Measurements from ENCODE around the gene PRKRIP1. TPM values are rescaled to one million over a fixed set of nuclear protein-coding genes. Genes with fewer than 3 reads are reported as not detected.

The PRKRIP1 gene
- total RNA-seq, 6 experiments from 2014 or later, result 6.1 to 9.8 (median 8.9) TPM

DNA sequence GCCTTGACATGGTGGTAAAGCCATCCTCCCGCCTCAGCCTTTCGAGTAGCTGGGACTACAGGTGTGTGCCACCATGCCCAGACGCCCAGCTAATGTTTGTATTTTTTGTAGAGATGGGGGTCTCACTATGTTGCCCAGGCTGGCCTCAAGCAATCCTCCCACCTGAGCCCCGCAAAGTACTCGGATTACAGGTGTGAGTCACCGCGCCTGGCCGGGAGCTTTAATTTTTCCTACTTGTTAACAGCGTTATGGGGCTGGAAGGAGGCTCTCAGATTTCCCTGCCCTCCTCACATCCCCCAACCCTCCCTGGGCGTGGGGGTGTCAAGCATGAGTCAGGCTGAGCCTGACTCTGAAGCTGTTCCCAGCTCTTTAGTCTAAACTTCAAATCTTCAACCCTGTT is 60.2 kb downstream of the PRKRIP1 start:
- peaks cover 0 to 18% (median 9%) of the 10 kb centered on the region in 4 donors for H3K36me3 ChIP-seq
- H3K27ac ChIP-seq, result no peak overlapping the region
- WGBS (ENCODE audit: insufficient coverage, low coverage, low lambda C conversion rate, missing lambda C conversion rate), result 93% methylated on average over 5 of the region's 10 CpGs
- no peak overlapping the region for H3K4me3 ChIP-seq
- intact Hi-C loops (cut with DNase I), result no loop called here
- DNase-seq (no peak), ATAC-seq (no peak)
- no peaks in the 10 kb centered on the region for H3K9me3 ChIP-seq
- TF ChIP-seq, protein P1, sequence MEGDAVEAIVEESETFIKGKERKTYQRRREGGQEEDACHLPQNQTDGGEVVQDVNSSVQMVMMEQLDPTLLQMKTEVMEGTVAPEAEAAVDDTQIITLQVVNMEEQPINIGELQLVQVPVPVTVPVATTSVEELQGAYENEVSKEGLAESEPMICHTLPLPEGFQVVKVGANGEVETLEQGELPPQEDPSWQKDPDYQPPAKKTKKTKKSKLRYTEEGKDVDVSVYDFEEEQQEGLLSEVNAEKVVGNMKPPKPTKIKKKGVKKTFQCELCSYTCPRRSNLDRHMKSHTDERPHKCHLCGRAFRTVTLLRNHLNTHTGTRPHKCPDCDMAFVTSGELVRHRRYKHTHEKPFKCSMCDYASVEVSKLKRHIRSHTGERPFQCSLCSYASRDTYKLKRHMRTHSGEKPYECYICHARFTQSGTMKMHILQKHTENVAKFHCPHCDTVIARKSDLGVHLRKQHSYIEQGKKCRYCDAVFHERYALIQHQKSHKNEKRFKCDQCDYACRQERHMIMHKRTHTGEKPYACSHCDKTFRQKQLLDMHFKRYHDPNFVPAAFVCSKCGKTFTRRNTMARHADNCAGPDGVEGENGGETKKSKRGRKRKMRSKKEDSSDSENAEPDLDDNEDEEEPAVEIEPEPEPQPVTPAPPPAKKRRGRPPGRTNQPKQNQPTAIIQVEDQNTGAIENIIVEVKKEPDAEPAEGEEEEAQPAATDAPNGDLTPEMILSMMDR (IDR thresholded peaks at IDR 0.05), result no peak
- no peaks in the 10 kb centered on the region for H3K4me1 ChIP-seq
- no peaks in the 10 kb centered on the region for H3K27me3 ChIP-seq

DNA sequence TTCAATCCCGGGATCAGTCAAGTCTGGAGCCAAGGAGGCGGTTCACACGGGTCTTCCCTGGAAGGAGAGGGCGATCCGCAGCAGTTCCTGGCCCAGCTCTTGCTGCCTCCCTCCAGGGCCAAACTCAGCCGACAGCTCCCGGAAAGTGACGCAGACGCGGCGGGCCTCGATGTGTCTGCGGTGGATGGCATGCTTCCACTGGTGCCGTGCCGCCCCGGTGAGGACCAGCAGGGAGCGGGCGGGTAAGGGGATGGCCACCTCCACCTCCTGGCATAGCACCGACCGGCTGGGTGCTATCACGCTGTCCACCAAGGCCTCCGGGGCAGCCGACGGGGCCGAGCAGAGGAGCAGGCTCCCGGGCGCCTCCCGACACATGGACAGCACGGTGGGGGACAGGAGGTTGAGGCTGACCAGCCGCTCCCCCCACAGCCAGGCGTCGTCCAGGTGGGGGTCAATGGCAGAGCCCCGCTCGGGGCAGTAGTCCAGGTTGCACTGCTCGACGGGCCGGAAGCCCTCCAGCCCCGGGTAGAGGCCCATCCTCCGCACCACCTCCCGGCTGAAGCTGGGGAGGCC is 61.3 kb downstream of the PRKRIP1 start:
- H3K4me3 ChIP-seq, result no peak overlapping the region
- no peak for DNase-seq
- H3K27me3 ChIP-seq, result no peaks in the 10 kb centered on the region
- intact Hi-C loops (cut with DNase I), result no loop called here
- H3K4me1 ChIP-seq, result no peaks in the 10 kb centered on the region
- no peak for ATAC-seq
- H3K9me3 ChIP-seq, result no peaks in the 10 kb centered on the region
- peaks cover 0 to 18% (median 9%) of the 10 kb centered on the region in 4 donors for H3K36me3 ChIP-seq
- 89% methylated on average over 8 of the region's 40 CpGs for WGBS (ENCODE audit: insufficient coverage, low coverage, low lambda C conversion rate, missing lambda C conversion rate)
- no peak overlapping the region for H3K27ac ChIP-seq
- TF ChIP-seq, protein P1 (IDR thresholded peaks at IDR 0.05), result no peak
- no peak for TF ChIP-seq POLR2A (IDR thresholded peaks at IDR 0.05)

DNA sequence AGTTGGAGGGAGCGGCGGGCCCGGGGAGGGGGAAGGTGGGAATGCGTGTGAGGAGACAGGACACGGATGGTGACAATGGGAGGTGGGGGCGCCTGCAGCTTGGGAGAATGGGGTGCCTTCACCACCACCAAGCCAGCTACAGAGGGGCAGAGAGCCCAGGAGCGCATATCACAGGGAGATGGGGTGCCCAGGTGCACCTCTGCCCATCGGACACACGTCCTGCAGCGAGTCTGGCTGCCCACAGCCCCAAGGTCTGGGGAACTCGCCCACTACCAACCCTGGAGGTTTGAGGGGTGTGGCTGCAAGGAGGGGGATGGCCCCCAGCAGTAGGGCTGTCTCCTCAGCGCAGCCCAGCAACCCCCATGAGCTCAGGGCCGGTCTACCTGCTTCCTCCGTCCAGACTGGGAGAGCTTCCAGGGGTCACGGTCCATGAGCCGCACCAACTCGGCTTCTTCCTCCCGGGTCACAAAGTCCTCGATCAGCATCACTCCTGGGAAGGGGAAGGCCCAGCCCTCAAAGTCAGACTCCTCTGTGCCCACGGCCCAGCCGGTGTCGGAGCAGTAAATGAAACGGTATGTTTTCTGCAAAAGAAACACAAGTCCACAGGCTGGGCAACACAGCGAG is 63.2 kb downstream of the PRKRIP1 start:
- TF ChIP-seq, protein P1 (IDR thresholded peaks at IDR 0.05), result no peak
- no peak for TF ChIP-seq POLR2A (IDR thresholded peaks at IDR 0.05)
- intact Hi-C loops (cut with DNase I), result no loop called here
- ATAC-seq (peak; percentile 7 to 58 (median 14)), DNase-seq (no peak)
- Histone ChIP-seq H3K36me3 (peaks cover 0 to 18% (median 9%) of the 10 kb centered on the region in 4 donors), H3K9me3 (no peaks in the 10 kb centered on the region), H3K27ac (no peak overlapping the region), H3K27me3 (no peaks in the 10 kb centered on the region), H3K4me3 (no peak overlapping the region), H3K4me1 (peaks cover 0 to 7% (median 0%) of the 10 kb centered on the region in 4 donors)
- 66% methylated on average over 11 of the region's 24 CpGs for WGBS (ENCODE audit: insufficient coverage, low coverage, low lambda C conversion rate, missing lambda C conversion rate)

DNA sequence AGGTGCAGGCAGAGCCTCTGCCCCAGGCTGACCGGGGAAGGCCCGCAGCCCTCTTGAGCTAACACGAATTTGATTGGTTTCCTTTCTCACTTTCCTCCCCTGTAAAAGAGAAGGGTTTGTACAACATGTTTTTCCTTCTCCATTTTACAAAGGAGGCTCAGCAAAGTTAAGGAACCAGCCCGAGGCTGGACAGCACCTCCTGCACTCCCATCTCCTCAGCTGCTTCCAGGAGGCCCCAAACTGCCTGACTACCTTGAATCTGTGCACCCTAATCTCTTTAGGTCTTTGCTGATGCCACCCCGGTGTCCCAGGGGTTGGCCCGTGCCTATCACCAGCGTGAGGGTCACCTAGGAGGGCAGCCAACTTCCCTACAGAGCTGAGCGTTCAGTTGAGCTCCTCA is 64.3 kb downstream of the PRKRIP1 start:
- intact Hi-C loops (cut with DNase I), result no loop called here
- Histone ChIP-seq H3K9me3 (no peaks in the 10 kb centered on the region), H3K36me3 (peaks cover 0 to 18% (median 9%) of the 10 kb centered on the region in 4 donors), H3K4me1 (peaks cover 0 to 7% (median 0%) of the 10 kb centered on the region in 4 donors), H3K4me3 (no peak overlapping the region), H3K27me3 (no peaks in the 10 kb centered on the region), H3K27ac (no peak overlapping the region)
- no peak for DNase-seq
- WGBS (ENCODE audit: insufficient coverage, low coverage, low lambda C conversion rate, missing lambda C conversion rate), result 81% methylated on average over 4 of the region's 8 CpGs
- TF ChIP-seq, protein P1 (IDR thresholded peaks at IDR 0.05), result no peak
- TF ChIP-seq POLR2A (IDR thresholded peaks at IDR 0.05), result no peak
- ATAC-seq, result no peak
